ENCODE measurements around the gene ANKRD33B. TPM values are rescaled to one million over a fixed set of nuclear protein-coding genes. Genes with fewer than 3 reads are reported as not detected.

Gene ANKRD33B
- total and polyA plus RNA-seq, 7 donors, result 1.4 to 32.7 (median 7.8) TPM

DNA sequence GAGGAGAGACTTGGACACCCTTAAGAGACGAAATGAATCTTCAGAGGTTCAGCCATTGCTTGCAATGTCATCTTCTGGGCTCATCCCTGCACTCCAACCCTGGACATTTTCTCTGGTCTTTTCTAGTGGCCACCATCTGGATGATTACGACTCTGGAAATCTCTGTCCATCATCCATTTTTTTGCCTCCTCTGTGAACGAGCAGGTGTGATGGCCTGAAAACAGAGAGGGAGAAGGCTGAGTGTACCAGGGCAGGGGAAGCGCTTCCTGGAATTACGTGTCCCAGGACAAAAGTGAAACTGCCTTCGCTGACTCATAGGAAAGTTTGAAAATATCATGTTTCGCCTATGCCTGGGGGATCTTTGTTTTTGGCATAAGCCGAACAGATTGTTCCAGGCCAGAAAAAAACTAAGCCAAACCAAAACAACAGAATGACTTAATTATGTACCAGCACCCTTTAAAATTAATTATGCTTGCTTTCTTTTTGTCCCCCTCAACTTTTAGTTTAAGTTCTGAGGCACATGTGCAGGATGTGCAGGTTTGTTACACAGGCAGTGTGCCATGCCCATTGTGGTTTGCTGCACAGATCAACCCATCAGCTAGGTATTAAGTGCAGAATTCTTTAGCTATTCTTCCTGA is 31.9 kb downstream of the ANKRD33B start:
- Histone ChIP-seq H3K27ac (peak overlapping the region; percentile 91), H3K4me3 (peak overlapping the region; percentile 47), H3K9me3 (no peaks in the 10 kb centered on the region), H3K27me3 (ENCODE audit: insufficient read depth in 3 of 3, low read length in 2 of 3) (no peaks in the 10 kb centered on the region), H3K4me1 (peaks cover 45% of the 10 kb centered on the region), H3K36me3 (ENCODE audit: insufficient read depth in 1 of 2, low read depth in 1 of 2) (no peaks in the 10 kb centered on the region)
- 1 to 11% (median 2%) methylated on average over 8 of the region's 8 CpGs for WGBS, 3 donors
- peak; percentile 81 to 89 (median 86) for ATAC-seq
- DNase-seq, result no peak
- TF ChIP-seq, protein P1, sequence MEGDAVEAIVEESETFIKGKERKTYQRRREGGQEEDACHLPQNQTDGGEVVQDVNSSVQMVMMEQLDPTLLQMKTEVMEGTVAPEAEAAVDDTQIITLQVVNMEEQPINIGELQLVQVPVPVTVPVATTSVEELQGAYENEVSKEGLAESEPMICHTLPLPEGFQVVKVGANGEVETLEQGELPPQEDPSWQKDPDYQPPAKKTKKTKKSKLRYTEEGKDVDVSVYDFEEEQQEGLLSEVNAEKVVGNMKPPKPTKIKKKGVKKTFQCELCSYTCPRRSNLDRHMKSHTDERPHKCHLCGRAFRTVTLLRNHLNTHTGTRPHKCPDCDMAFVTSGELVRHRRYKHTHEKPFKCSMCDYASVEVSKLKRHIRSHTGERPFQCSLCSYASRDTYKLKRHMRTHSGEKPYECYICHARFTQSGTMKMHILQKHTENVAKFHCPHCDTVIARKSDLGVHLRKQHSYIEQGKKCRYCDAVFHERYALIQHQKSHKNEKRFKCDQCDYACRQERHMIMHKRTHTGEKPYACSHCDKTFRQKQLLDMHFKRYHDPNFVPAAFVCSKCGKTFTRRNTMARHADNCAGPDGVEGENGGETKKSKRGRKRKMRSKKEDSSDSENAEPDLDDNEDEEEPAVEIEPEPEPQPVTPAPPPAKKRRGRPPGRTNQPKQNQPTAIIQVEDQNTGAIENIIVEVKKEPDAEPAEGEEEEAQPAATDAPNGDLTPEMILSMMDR (IDR thresholded peaks at IDR 0.05), result no peak
- intact Hi-C loops (cut with DNase I), result no loop called here

DNA sequence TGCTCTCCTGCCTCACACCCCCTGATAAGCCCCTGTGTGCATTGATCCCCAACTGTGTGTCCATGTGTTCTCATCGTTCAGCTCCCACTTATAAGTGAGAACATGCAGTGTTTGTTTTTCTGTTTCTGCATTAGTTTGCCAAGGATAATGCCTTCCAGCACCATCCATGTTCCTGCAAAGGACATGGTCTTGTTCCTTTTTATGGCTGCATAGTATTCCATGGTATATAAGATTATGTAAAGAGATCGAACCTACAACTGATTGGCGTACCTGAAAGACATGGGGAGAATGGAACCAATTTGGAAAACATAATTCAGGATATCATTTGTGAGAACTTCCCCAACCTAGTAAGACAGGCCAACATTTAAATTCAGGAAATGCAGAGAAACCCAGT is 32.4 kb downstream of the ANKRD33B start:
- intact Hi-C loops (cut with DNase I), result no loop called here
- H3K27me3 ChIP-seq (ENCODE audit: insufficient read depth in 3 of 3, low read length in 2 of 3), result no peaks in the 10 kb centered on the region
- 73 to 80% (median 74%) methylated on average over 3 of the region's 3 CpGs for WGBS, 3 donors
- TF ChIP-seq, protein P1 (IDR thresholded peaks at IDR 0.05), result no peak
- ATAC-seq (no peak), DNase-seq (no peak)
- H3K27ac ChIP-seq, result peak overlapping the region; percentile 91
- H3K36me3 ChIP-seq (ENCODE audit: insufficient read depth in 1 of 2, low read depth in 1 of 2), result no peaks in the 10 kb centered on the region
- no peaks in the 10 kb centered on the region for H3K9me3 ChIP-seq
- H3K4me3 ChIP-seq, result peak overlapping the region; percentile 47
- H3K4me1 ChIP-seq, result peaks cover 50% of the 10 kb centered on the region

DNA sequence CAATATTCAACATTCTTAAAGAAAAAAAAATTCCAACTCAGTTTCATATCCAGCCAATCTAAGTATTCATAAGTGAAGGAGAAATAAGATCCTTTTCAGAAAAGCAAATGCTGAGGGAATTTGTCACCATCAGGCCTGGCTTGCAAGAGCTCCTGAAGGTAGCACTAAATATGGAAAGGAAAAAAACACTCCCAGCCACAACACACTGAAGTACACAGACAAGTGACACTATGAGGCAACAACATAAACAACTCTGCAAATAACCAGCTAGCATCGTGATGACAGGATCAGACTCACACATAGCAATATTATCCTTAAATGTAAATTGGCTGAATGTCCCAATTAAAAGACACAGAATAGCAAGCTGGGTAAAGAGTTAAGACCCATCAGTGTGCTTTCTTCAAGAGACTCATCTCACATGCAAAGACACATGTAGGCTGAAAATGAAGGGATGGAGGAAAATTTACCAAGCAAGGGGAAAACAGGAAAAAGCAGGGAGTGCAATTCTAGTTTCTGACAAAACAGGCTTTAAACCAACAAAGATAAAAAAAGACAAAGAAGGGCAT is 33.1 kb downstream of the ANKRD33B start:
- Histone ChIP-seq H3K36me3 (ENCODE audit: insufficient read depth in 1 of 2, low read depth in 1 of 2) (no peaks in the 10 kb centered on the region), H3K27me3 (ENCODE audit: insufficient read depth in 3 of 3, low read length in 2 of 3) (no peaks in the 10 kb centered on the region), H3K4me1 (peaks cover 57% of the 10 kb centered on the region), H3K4me3 (no peak overlapping the region), H3K27ac (peak overlapping the region; percentile 91), H3K9me3 (no peaks in the 10 kb centered on the region)
- intact Hi-C loops (cut with DNase I), result no loop called here
- WGBS, 3 donors, result 31 to 48% (median 37%) methylated on average over 1 of the region's 1 CpG
- no peak for ATAC-seq
- TF ChIP-seq, protein P1 (IDR thresholded peaks at IDR 0.05), result no peak
- DNase-seq, result no peak

DNA sequence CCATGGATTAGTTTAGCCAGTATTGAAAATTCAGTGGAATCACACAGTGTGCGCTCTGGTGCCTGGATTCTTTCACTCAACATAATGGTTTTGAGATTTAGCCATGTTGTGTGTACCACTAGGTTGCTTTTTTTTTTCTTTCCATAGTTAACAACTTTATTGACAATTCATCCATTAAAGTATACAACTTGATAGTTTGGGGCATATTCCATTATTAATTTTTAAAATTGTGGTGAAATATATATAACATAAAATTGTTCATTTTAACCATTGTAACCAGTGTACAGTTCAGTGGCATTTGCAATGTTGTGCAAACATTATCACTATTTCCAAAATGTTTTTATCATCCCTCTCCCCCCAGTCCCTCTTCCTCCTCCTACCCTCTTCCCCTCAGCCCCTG is 35.2 kb downstream of the ANKRD33B start:
- peaks cover 54% of the 10 kb centered on the region for H3K4me1 ChIP-seq
- peak overlapping the region; percentile 91 for H3K27ac ChIP-seq
- intact Hi-C loops (cut with DNase I), result no loop called here

More for the DNA sequence above, 35.2 kb downstream of the ANKRD33B start:
- no peaks in the 10 kb centered on the region for H3K36me3 ChIP-seq (ENCODE audit: insufficient read depth in 1 of 2, low read depth in 1 of 2)
- 94 to 97% (median 96%) methylated on average over 1 of the region's 1 CpG for WGBS, 3 donors
- no peaks in the 10 kb centered on the region for H3K27me3 ChIP-seq (ENCODE audit: insufficient read depth in 3 of 3, low read length in 2 of 3)
- TF ChIP-seq, protein P1 (IDR thresholded peaks at IDR 0.05), result no peak
- no peaks in the 10 kb centered on the region for H3K9me3 ChIP-seq
- ATAC-seq (no peak), DNase-seq (no peak)
- H3K4me3 ChIP-seq, result no peak overlapping the region

Measured in psoas muscle (tissue), 8 donors.